ENCODE results near the gene DNASE1L3. TPM values are rescaled to one million over a fixed set of nuclear protein-coding genes. Genes with fewer than 3 reads are reported as not detected.
"Not testable (repeated sequence)": the region's sequence is repeated elsewhere in the genome, so short reads cannot be mapped to it uniquely, and the experiment has no call there.

The DNASE1L3 gene
- total RNA-seq, 2 donors from 2014 or later, result 0.65 TPM; not detected in 1

DNA sequence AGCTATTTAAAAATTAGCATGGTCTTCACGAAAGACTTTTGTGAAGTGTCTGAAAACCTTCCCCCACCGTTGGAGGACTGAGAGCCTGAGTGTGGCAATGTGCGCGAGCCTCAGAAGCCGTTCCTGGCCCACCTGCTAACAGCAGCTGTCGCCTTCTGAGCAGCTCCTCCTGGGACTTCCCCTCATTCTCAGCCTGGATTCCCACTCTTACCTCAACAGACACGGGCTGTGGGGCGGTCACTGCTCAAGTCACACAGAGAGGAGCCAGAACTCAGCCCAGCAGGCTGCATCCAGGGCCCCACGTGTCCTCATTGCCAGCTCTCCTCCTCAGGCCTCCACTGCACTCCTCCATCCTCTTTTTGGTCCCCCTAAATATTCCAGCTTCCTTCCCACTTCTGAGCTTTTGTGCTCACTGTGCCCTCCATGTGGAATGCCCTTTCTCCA lies 7.8 kb downstream of the DNASE1L3 start:
- Mint-ChIP-seq H3K4me3 (no peak overlapping the region), H3K27ac (no peak overlapping the region), H3K4me1 (no peaks in the 10 kb centered on the region), H3K27me3 (peaks cover 45% of the 10 kb centered on the region), H3K36me3 (ENCODE audit: low read depth) (peaks cover 2% of the 10 kb centered on the region)
- no peaks in the 10 kb centered on the region for H3K9me3 ChIP-seq (ENCODE audit: control insufficient read depth, low read length, poor library complexity, severe bottlenecking)
- ATAC-seq, result no peak
- no peak for DNase-seq

DNA sequence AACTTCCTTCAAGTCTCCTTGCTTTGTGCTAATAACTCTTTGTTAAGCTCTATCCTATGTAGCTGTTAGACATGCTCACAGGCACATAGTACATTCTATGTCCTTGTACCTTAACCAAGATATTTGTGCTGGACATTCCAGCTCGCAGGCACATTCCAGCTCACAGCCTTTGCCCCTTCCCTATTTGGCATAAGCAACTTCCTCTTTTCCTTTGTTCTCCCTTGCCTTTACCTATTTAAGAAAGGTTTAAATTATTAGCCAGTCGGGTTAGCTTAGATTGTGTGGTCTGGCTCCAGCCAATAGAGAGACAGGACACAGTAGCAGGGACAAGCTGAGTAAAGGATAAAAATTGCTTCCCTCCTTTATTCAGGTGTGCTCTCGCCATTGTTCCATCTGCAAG lies 9.3 kb downstream of the DNASE1L3 start:
- H3K27me3 Mint-ChIP-seq, result peaks cover 39% of the 10 kb centered on the region
- H3K4me1 Mint-ChIP-seq; H3K9me3 ChIP-seq (ENCODE audit: control insufficient read depth, low read length, poor library complexity, severe bottlenecking); DNase-seq; ATAC-seq; H3K4me3 Mint-ChIP-seq; H3K27ac Mint-ChIP-seq; H3K36me3 Mint-ChIP-seq (ENCODE audit: low read depth): not testable (repeated sequence)

DNA sequence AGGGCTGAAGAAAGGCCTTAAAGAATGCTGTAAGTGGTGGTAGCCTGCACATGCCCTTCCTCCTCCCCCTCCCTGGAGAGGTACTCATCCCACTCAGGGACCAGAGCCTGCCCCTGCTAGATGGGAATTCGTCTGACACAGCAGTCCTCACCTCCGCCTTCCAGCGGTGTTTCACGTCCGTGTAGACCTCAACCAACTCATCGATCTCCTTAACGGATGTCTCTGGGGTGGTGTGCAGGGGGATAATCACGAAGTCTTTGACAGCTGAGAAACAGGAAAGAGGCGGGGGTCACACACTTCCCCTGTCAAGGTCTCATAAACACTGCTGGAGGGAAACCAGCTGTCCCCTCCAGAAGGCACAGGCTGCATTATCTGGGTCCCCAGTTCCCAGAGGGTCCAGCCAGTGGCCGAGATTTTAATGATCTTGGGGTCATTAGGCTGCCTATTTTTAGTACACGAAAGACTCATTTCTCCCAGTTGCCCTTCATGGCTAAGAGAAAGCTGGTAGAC lies 9.9 kb downstream of the DNASE1L3 start:
- DNase-seq (no peak), ATAC-seq (no peak)
- Mint-ChIP-seq H3K4me3 (peak overlapping the region; percentile 28), H3K36me3 (ENCODE audit: low read depth) (peaks cover 2% of the 10 kb centered on the region), H3K27me3 (peaks cover 37% of the 10 kb centered on the region), H3K4me1 (no peaks in the 10 kb centered on the region), H3K27ac (no peak overlapping the region)
- no peaks in the 10 kb centered on the region for H3K9me3 ChIP-seq (ENCODE audit: control insufficient read depth, low read length, poor library complexity, severe bottlenecking)

GRCh38 chr3:58200121-58200709 lies 10.6 kb downstream of the DNASE1L3 start:
- Mint-ChIP-seq H3K36me3 (ENCODE audit: low read depth) (peaks cover 2% of the 10 kb centered on the region), H3K27ac (no peak overlapping the region), H3K4me3 (peak overlapping the region; percentile 28), H3K27me3 (peaks cover 30% of the 10 kb centered on the region), H3K4me1 (no peaks in the 10 kb centered on the region)
- ATAC-seq, result no peak
- DNase-seq, result no peak
- H3K9me3 ChIP-seq (ENCODE audit: control insufficient read depth, low read length, poor library complexity, severe bottlenecking), result no peaks in the 10 kb centered on the region

GRCh38 chr3:58198804-58199203 lies 12.0 kb downstream of the DNASE1L3 start:
- DNase-seq (no peak), ATAC-seq (no peak)
- H3K36me3 Mint-ChIP-seq (ENCODE audit: low read depth), result peaks cover 2% of the 10 kb centered on the region
- H3K9me3 ChIP-seq (ENCODE audit: control insufficient read depth, low read length, poor library complexity, severe bottlenecking), result no peaks in the 10 kb centered on the region
- no peak overlapping the region for H3K27ac Mint-ChIP-seq
- peaks cover 28% of the 10 kb centered on the region for H3K27me3 Mint-ChIP-seq
- no peaks in the 10 kb centered on the region for H3K4me1 Mint-ChIP-seq
- no peak overlapping the region for H3K4me3 Mint-ChIP-seq

DNA sequence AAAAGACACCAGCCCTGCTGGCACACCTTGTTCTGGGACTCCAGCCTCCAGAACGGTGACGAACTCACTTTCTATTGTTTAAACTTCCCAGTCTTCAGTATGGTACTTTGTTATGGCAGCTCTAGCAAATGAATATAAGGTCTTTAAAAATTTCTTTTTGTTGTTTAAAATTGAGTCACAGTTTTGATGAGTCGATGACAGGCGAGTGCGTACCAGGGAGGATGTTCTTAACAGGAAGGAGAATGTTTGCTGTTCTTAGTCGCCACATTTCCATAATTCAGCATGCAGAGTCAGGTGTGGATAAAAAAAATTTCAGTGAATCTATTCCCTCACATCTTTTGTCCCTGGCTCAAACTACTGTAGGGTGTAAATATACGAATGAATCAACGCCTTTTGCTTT lies 12.4 kb downstream of the DNASE1L3 start:
- Mint-ChIP-seq H3K36me3 (ENCODE audit: low read depth) (peaks cover 2% of the 10 kb centered on the region), H3K27ac (no peak overlapping the region), H3K27me3 (peaks cover 25% of the 10 kb centered on the region), H3K4me3 (no peak overlapping the region), H3K4me1 (no peaks in the 10 kb centered on the region)
- no peaks in the 10 kb centered on the region for H3K9me3 ChIP-seq (ENCODE audit: control insufficient read depth, low read length, poor library complexity, severe bottlenecking)
- ATAC-seq (no peak), DNase-seq (no peak)

DNA sequence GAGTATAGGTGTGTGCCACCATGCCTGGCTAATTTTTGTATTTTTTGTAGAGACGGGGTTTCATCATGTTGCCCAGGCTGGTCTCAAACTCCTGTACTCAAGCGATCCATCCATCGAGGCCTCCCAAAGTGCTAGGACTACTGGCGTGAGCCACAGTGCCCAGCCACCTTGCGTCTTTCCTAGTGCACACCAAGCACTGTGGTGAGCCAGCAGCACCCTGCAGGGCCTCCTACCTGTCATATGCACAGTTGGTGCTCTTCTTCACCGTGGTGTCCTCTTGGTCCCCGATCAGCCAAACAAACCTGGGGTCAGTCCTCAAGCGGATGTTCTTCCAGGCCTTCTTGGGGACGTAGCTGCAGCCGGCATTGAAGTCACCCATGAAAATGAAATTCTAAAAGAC lies 13.2 kb downstream of the DNASE1L3 start:
- Mint-ChIP-seq H3K4me3 (no peak overlapping the region), H3K36me3 (ENCODE audit: low read depth) (peaks cover 2% of the 10 kb centered on the region), H3K27ac (no peak overlapping the region), H3K27me3 (peaks cover 18% of the 10 kb centered on the region), H3K4me1 (peaks cover under 1% of the 10 kb centered on the region)
- ATAC-seq (no peak), DNase-seq (no peak)
- no peaks in the 10 kb centered on the region for H3K9me3 ChIP-seq (ENCODE audit: control insufficient read depth, low read length, poor library complexity, severe bottlenecking)

DNA sequence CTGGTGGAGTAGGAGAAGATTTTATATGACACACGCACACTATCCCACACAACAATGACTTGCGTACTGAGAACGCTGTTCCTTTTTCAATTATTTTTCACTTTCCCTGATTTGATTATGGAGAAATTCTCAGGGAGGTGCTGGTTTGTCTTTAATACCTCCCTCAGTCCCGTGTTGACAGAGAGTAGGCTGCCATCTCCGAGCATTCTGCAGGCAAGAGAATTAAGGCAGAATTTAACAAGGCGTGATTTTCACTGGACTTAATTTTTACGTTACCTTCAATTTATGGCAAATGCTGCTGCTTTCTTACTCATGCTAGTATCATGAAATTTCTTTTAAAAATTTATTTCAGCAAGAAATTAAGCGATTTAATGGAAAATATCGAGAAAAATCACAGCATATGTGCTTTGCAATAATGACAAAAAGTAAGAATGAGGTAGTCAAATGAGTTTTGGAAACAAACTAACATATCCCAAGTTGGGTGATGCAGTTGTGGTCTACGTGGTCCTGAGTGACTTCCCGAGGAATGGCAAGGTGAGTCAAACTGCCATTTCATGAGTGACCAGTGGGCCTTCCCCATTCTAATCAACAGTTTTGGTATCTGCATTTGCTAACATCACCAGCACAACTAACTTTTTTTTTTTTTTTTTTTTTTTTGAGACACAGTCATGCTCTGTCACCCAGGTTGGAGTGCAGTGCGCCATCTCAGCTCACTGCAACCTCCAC lies 16.9 kb downstream of the DNASE1L3 start:
- H3K27ac Mint-ChIP-seq, result no peak overlapping the region
- DNase-seq (no peak), ATAC-seq (no peak)
- H3K4me1 Mint-ChIP-seq, result peaks cover 2% of the 10 kb centered on the region
- peaks cover 6% of the 10 kb centered on the region for H3K27me3 Mint-ChIP-seq
- H3K36me3 Mint-ChIP-seq (ENCODE audit: low read depth), result no peaks in the 10 kb centered on the region
- H3K4me3 Mint-ChIP-seq, result no peak overlapping the region
- H3K9me3 ChIP-seq (ENCODE audit: control insufficient read depth, low read length, poor library complexity, severe bottlenecking), result no peaks in the 10 kb centered on the region

- ATAC-seq, result no peak
- no peak for DNase-seq
- no peaks in the 10 kb centered on the region for H3K36me3 Mint-ChIP-seq (ENCODE audit: low read depth)
- H3K9me3 ChIP-seq (ENCODE audit: control insufficient read depth, low read length, poor library complexity, severe bottlenecking), result no peaks in the 10 kb centered on the region
- H3K27me3 Mint-ChIP-seq, result no peaks in the 10 kb centered on the region
- no peak overlapping the region for H3K27ac Mint-ChIP-seq
- H3K4me1 Mint-ChIP-seq, result peaks cover 4% of the 10 kb centered on the region
- no peak overlapping the region for H3K4me3 Mint-ChIP-seq
Measured at GRCh38 chr3:58192069-58192468, 18.7 kb downstream of the DNASE1L3 start.

DNA sequence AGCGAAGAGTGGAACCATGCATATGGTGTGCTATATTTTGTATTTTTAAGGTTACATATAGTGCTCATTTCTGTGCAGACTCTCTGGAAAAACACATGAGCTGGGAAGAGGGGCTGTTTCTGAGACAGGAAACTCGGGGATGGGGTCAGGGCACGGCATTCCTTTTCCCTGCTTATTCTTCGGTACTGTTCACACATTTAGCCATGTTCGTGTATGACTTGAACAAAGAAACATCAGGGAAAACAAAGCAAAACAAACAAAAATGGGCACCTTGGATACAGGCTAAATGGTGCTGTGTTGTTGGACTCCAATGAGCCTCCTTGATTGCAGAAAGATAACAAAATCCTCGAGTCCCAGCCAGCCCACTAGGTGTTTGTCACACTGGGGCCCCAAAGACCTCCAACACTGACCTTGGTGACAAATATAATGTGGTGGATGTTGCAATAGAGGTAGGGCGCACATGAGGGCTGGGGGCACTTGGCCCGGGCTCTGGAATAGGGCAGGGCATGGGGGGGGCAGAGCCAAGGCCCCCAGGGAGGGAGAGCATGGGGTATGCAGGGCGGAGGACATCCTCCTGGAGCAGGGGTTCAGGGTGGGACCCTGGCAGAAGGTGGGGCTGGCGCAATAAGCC lies 19.3 kb downstream of the DNASE1L3 start:
- no peaks in the 10 kb centered on the region for H3K27me3 Mint-ChIP-seq
- no peak for ATAC-seq
- H3K27ac Mint-ChIP-seq, result no peak overlapping the region
- no peak overlapping the region for H3K4me3 Mint-ChIP-seq
- H3K4me1 Mint-ChIP-seq, result peaks cover 4% of the 10 kb centered on the region
- no peaks in the 10 kb centered on the region for H3K9me3 ChIP-seq (ENCODE audit: control insufficient read depth, low read length, poor library complexity, severe bottlenecking)
- H3K36me3 Mint-ChIP-seq (ENCODE audit: low read depth), result no peaks in the 10 kb centered on the region
- no peak for DNase-seq

DNA sequence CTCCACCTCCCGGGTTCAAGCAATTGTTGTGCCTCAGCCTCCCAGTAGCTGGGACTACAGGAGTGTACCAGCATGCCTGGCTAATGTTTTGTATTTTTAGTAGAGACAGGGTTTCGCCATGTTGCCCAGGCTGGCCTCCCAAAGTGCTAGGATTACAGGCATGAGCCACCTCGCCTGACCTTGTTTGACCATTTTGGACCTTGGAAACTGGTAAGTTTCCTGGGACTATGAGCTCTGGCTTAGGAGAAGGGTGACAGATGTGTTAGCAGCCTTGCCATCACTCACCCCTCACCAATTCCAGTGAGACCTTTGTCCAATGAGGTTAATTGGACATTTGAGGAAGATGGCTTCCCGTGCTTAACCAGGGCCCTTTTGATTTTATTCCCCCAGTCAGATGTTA lies 19.9 kb downstream of the DNASE1L3 start:
- H3K4me3 Mint-ChIP-seq, result no peak overlapping the region
- ATAC-seq, result no peak
- no peaks in the 10 kb centered on the region for H3K36me3 Mint-ChIP-seq (ENCODE audit: low read depth)
- DNase-seq, result no peak
- H3K9me3 ChIP-seq (ENCODE audit: control insufficient read depth, low read length, poor library complexity, severe bottlenecking), result no peaks in the 10 kb centered on the region
- no peaks in the 10 kb centered on the region for H3K27me3 Mint-ChIP-seq
- no peak overlapping the region for H3K27ac Mint-ChIP-seq
- H3K4me1 Mint-ChIP-seq, result peaks cover 4% of the 10 kb centered on the region

DNA sequence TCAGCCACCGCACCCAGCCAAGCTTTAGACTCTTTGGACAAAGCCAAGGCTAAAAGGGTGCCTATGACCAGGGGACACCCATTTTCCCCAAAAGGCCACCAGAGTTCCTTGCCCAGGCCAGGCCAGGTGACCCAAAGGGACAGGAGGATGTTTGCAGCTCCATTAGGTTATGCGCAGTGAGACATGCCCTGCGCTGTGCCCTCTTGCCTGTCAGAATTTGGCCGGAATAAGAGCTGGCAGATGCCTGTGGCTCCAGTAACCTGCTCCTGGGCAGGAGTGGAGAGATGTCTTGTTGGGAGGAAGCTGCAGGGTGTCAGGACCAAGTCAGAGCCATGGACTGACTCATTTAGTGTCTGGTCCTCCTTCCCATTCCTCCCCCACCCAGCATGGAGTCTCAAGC lies 20.5 kb downstream of the DNASE1L3 start:
- no peaks in the 10 kb centered on the region for H3K36me3 Mint-ChIP-seq (ENCODE audit: low read depth)
- ATAC-seq (no peak), DNase-seq (no peak)
- H3K9me3 ChIP-seq (ENCODE audit: control insufficient read depth, low read length, poor library complexity, severe bottlenecking), result no peaks in the 10 kb centered on the region
- no peak overlapping the region for H3K27ac Mint-ChIP-seq
- no peak overlapping the region for H3K4me3 Mint-ChIP-seq
- H3K4me1 Mint-ChIP-seq, result peaks cover 4% of the 10 kb centered on the region
- H3K27me3 Mint-ChIP-seq, result no peaks in the 10 kb centered on the region

- Mint-ChIP-seq H3K4me3 (no peak overlapping the region), H3K4me1 (peaks cover 4% of the 10 kb centered on the region), H3K36me3 (ENCODE audit: low read depth) (no peaks in the 10 kb centered on the region), H3K27me3 (no peaks in the 10 kb centered on the region), H3K27ac (no peak overlapping the region)
- H3K9me3 ChIP-seq (ENCODE audit: control insufficient read depth, low read length, poor library complexity, severe bottlenecking), result no peaks in the 10 kb centered on the region
- ATAC-seq (no peak), DNase-seq (no peak)
Measured at GRCh38 chr3:58189691-58190090, 21.1 kb downstream of the DNASE1L3 start.
